Ascending aorta (tissue), 2 donors: ENCODE results near the gene YPEL1. TPM values are rescaled to one million over a fixed set of nuclear protein-coding genes. Genes with fewer than 3 reads are reported as not detected.

Experiments used
- DNase-seq, 2 donors: peaks; one replicate each; pipeline ENCODE4 v3.0.0-alpha.2; 2019; ENCODE audit warnings: low spot score in 2 of 2
- H3K27ac ChIP-seq, 2 donors: fragments of 200-600 bp; sonication (generic); one replicate each; pipeline ENCODE4 v1.5.1; 2016 to 2017; ENCODE audit warnings: mild to moderate bottlenecking in 1 of 2
- H3K27me3 ChIP-seq: fragments of 200-600 bp; sonication (generic); one replicate; pipeline ENCODE4 v1.5.1; 2017
- H3K36me3 ChIP-seq, 2 donors: fragments of 200-600 bp; sonication (generic); one replicate each; pipeline ENCODE4 v1.5.1; 2016
- H3K4me1 ChIP-seq, 2 donors: fragments of 200-600 bp; sonication (generic); one replicate each; pipeline ENCODE4 v1.5.1; 2016 to 2017; ENCODE audit warnings: mild to moderate bottlenecking in 1 of 2
- H3K4me3 ChIP-seq, 2 donors: fragments of 200-600 bp; sonication (generic); one replicate each; pipeline ENCODE4 v1.5.1; 2016 to 2017; ENCODE audit warnings: mild to moderate bottlenecking in 1 of 2
- H3K9me3 ChIP-seq, 2 donors: fragments of 200-600 bp; sonication (generic); one replicate each; pipeline ENCODE4 v1.5.1; 2016
- CTCF ChIP-seq, 3 experiments: fragments of 200-600 bp in 2 of 3; fragments of 450-650 bp in 1 of 3; sonication (generic) in 2 of 3; IDR thresholded peaks; one replicate each; pipeline ENCODE4 v1.5.1; 2016 to 2019; ENCODE audit warnings: antibody characterized with exemption in 3 of 3, mild to moderate bottlenecking in 1 of 3, moderate library complexity in 1 of 3
- intact Hi-C: fragments of 100-400 bp; cut with DNase I; formaldehyde crosslinking; loops from one replicate; pipeline ENCODE4 v1.15.1; 2023
- total RNA-seq: library from RNA; depleted of rRNA; stranded (reverse); fragments of >200 nt; gene quantifications from one replicate; pipeline ENCODE4 v1.1.0, GENCODE V29; 2016

Gene YPEL1
- total RNA-seq, 1 donor from 2014 or later, result 1.1 TPM

- no peak for TF ChIP-seq CTCF (IDR thresholded peaks at IDR 0.05)
- intact Hi-C loops, result no loop called here
- Histone ChIP-seq H3K27ac (no peak overlapping the region), H3K4me3 (no peak overlapping the region), H3K9me3 (no peaks in the 10 kb centered on the region), H3K36me3 (peaks cover 26 to 34% of the 10 kb centered on the region in 2 donors), H3K27me3 (no peaks in the 10 kb centered on the region), H3K4me1 (peaks cover 7 to 12% of the 10 kb centered on the region in 2 donors)
- no peak for DNase-seq
These were observed 22.7 kb upstream of the YPEL1 start for GRCh38 chr22:21758091-21758864.

- no peak for TF ChIP-seq CTCF (IDR thresholded peaks at IDR 0.05)
- no peak overlapping the region for H3K4me3 ChIP-seq
- no peak overlapping the region for H3K27ac ChIP-seq
- H3K4me1 ChIP-seq, result peaks cover 7 to 12% of the 10 kb centered on the region in 2 donors
- H3K36me3 ChIP-seq, result peaks cover 5 to 12% of the 10 kb centered on the region in 2 donors
- DNase-seq, result no peak
- H3K9me3 ChIP-seq, result no peaks in the 10 kb centered on the region
- H3K27me3 ChIP-seq, result no peaks in the 10 kb centered on the region
- intact Hi-C loops, result no loop called here
These were observed 20.3 kb upstream of the YPEL1 start for GRCh38 chr22:21755851-21756284.

- Histone ChIP-seq H3K4me3 (peak overlapping the region in 1 of 2 donors; percentile 33), H3K9me3 (no peaks in the 10 kb centered on the region), H3K27me3 (no peaks in the 10 kb centered on the region), H3K27ac (no peak overlapping the region), H3K4me1 (peaks cover 7 to 12% of the 10 kb centered on the region in 2 donors), H3K36me3 (peaks cover 5% of the 10 kb centered on the region in 2 donors)
- intact Hi-C loops, result no loop called here
- no peak for TF ChIP-seq CTCF (IDR thresholded peaks at IDR 0.05)
- no peak for DNase-seq
These were observed 18.9 kb upstream of the YPEL1 start for GRCh38 chr22:21754523-21754922.

- intact Hi-C loops, result no loop called here
- Histone ChIP-seq H3K9me3 (no peaks in the 10 kb centered on the region), H3K36me3 (peaks cover 3% of the 10 kb centered on the region in 2 donors), H3K4me1 (peaks cover 7 to 12% of the 10 kb centered on the region in 2 donors), H3K27ac (no peak overlapping the region), H3K27me3 (no peaks in the 10 kb centered on the region), H3K4me3 (no peak overlapping the region)
- no peak for DNase-seq
- no peak for TF ChIP-seq CTCF (IDR thresholded peaks at IDR 0.05)
These were observed 17.9 kb upstream of the YPEL1 start for GRCh38 chr22:21753374-21754111.

- no peak overlapping the region for H3K27ac ChIP-seq
- no peak overlapping the region for H3K4me3 ChIP-seq
- H3K4me1 ChIP-seq, result peaks cover 7 to 12% of the 10 kb centered on the region in 2 donors
- no peaks in the 10 kb centered on the region for H3K9me3 ChIP-seq
- H3K36me3 ChIP-seq, result no peaks in the 10 kb centered on the region
- no peak for TF ChIP-seq CTCF (IDR thresholded peaks at IDR 0.05)
- H3K27me3 ChIP-seq, result no peaks in the 10 kb centered on the region
- intact Hi-C loops, result no loop called here
- DNase-seq, result no peak
These were observed 16.7 kb upstream of the YPEL1 start for GRCh38 chr22:21752276-21752675.
